GM12878 (cell line): ENCODE results near the gene PIP5KL1. TPM values are rescaled to one million over a fixed set of nuclear protein-coding genes. Genes with fewer than 3 reads are reported as not detected.

Source experiments
- ATAC-seq: fragments of 200-7000 bp; cut with Tn5 transposase; 3 replicates; pipeline ENCODE4 v1.9.1; 2020; ENCODE audit warnings: mild to moderate bottlenecking, moderate library complexity
- BruUV-seq: library from RNA; stranded (reverse); fragments of 400-500 nt; replicated peaks from 2 replicates; lab custom pipeline; 2021; lab: Mats Ljungman, UMichigan
- CTCF ChIA-PET: fragments of 300-600 bp; sonication (Branson Sonifier 250); formaldehyde crosslinking; extraction: SDS; loops from one replicate; lab custom pipeline; 2021; ENCODE audit warnings: inconsistent platforms; lab: Yijun Ruan, JAX
- POLR2A ChIA-PET: fragments of 350-600 bp; formaldehyde crosslinking; extraction: SDS; loops from one replicate; lab custom pipeline; 2021; ENCODE audit warnings: inconsistent platforms; lab: Charles Lee
- RAD21 ChIA-PET: fragments of 300-600 bp; sonication (Branson Sonifier 250); formaldehyde crosslinking; loops from one replicate; lab custom pipeline; 2023; ENCODE audit warnings: antibody characterized with exemption; ENCODE audit not compliant: unreplicated experiment; lab: Charles Lee
- SMC1A ChIA-PET: fragments of 300-600 bp; sonication (Branson Sonifier 250); formaldehyde crosslinking; loops from one replicate; lab custom pipeline; 2023; ENCODE audit not compliant: unreplicated experiment, uncharacterized antibody; lab: Charles Lee
- DNase-seq: peaks from one replicate; pipeline ENCODE4 v3.0.0-alpha.2; 2011; ENCODE audit warnings: low read depth, low spot score
- FAIRE-seq: peaks from 3 replicates; lab custom pipeline; 2011; peaks lifted over from hg19 to GRCh38; lab: Jason Lieb, UNC
- H2AFZ ChIP-seq: 2 replicates; pipeline ENCODE4 v1.6.0; 2011; ENCODE audit warnings: low read depth, low read length, control low read depth; ENCODE audit not compliant: control insufficient read depth
- H3K27ac ChIP-seq: 2 replicates; pipeline ENCODE4 v1.5.1; 2011; ENCODE audit warnings: control low read depth; ENCODE audit not compliant: control insufficient read depth, insufficient read depth
- H3K27me3 ChIP-seq, 2 experiments: replicated peaks in 1 of 2; 2 replicates each; pipeline versions ENCODE4 v1.6.0 to v1.6.1; 2011; ENCODE audit warnings: low read length in 1 of 2; ENCODE audit not compliant: control insufficient read depth in 2 of 2, insufficient read depth in 2 of 2
- H3K36me3 ChIP-seq, 2 experiments: 2 replicates each; pipeline ENCODE4 v1.5.1; 2011; ENCODE audit warnings: low read length in 1 of 2; ENCODE audit not compliant: control insufficient read depth in 2 of 2, insufficient read depth in 2 of 2
- H3K4me1 ChIP-seq: 2 replicates; pipeline ENCODE4 v1.6.1; 2011; ENCODE audit warnings: mild to moderate bottlenecking, low read length, moderate library complexity, mixed read lengths; ENCODE audit not compliant: control insufficient read depth, insufficient read depth
- H3K4me2 ChIP-seq: 2 replicates; pipeline ENCODE4 v1.6.0; 2011; ENCODE audit warnings: control low read depth; ENCODE audit not compliant: control insufficient read depth, insufficient read depth
- H3K4me3 ChIP-seq: fragments of 200-600 bp; sonication (generic); 2 replicates; pipeline ENCODE4 v1.5.1; 2016
- H3K79me2 ChIP-seq: 2 replicates; pipeline ENCODE4 v1.6.0; 2011; ENCODE audit warnings: low read length; ENCODE audit not compliant: control insufficient read depth, insufficient read depth
- H3K9ac ChIP-seq: 2 replicates; pipeline ENCODE4 v1.8.0; 2011; ENCODE audit warnings: low read length, control low read depth, mixed read lengths; ENCODE audit not compliant: control insufficient read depth, insufficient read depth
- H3K9me3 ChIP-seq: replicated peaks from 3 replicates; pipeline ENCODE4 v1.5.1; 2011; ENCODE audit warnings: mild to moderate bottlenecking, low read length; ENCODE audit not compliant: control insufficient read depth, insufficient read depth
- H4K20me1 ChIP-seq: 2 replicates; pipeline ENCODE4 v1.6.0; 2011; ENCODE audit not compliant: control insufficient read depth, insufficient read depth
- BACH1 ChIP-seq: fragments of 450-650 bp; IDR thresholded peaks from 2 replicates; pipeline ENCODE4 v1.6.1; 2017; ENCODE audit warnings: mild to moderate bottlenecking, borderline replicate concordance
- BHLHE40 ChIP-seq, 2 experiments: fragments of 450-650 bp in 1 of 2; IDR thresholded peaks; 2 replicates each; pipeline ENCODE4 v1.6.1; 2011 to 2017; ENCODE audit warnings: low read depth in 2 of 2, borderline replicate concordance in 1 of 2, improper control_type of control experiment in 1 of 2, low read length in 1 of 2, mild to moderate bottlenecking in 1 of 2
- CBX5 ChIP-seq: sonication (generic); IDR thresholded peaks from 2 replicates; pipeline ENCODE4 v1.6.1; 2016; ENCODE audit warnings: low read depth, moderate library complexity, mild to moderate bottlenecking, inconsistent platforms
- CHD4 ChIP-seq: fragments of 200-600 bp; sonication (generic); IDR thresholded peaks from 2 replicates; pipeline ENCODE4 v1.6.1; 2016; ENCODE audit warnings: mild to moderate bottlenecking
- EP300 ChIP-seq, 2 experiments: fragments of 150-350 bp in 1 of 2; IDR thresholded peaks; 2 replicates each; pipeline ENCODE4 v1.6.1; 2011 to 2012; ENCODE audit warnings: low read depth in 2 of 2, low read length in 2 of 2, borderline replicate concordance in 1 of 2, improper control_type of control experiment in 1 of 2, inconsistent platforms in 1 of 2; ENCODE audit not compliant: control insufficient read depth in 1 of 2
- FOXM1 ChIP-seq: IDR thresholded peaks from 2 replicates; pipeline ENCODE4 v1.6.1; 2012; ENCODE audit warnings: low read depth, mild to moderate bottlenecking, inconsistent platforms, low read length, moderate library complexity
- KAT2A ChIP-seq: conservative IDR thresholded peaks from 2 replicates; pipeline ENCODE4 v1.6.1; 2011; ENCODE audit warnings: low read depth, low read length; ENCODE audit not compliant: control insufficient read depth
- MEF2B ChIP-seq: fragments of 450-650 bp; IDR thresholded peaks from 2 replicates; pipeline ENCODE4 v1.6.1; 2018; ENCODE audit warnings: mild to moderate bottlenecking, moderate library complexity; ENCODE audit not compliant: partially characterized antibody, poor library complexity, severe bottlenecking
- NRF1 ChIP-seq: conservative IDR thresholded peaks from 2 replicates; pipeline ENCODE4 v1.6.1; 2011; ENCODE audit warnings: mild to moderate bottlenecking, low read depth, low read length, improper control_type of control experiment
- REST ChIP-seq: IDR thresholded peaks from 2 replicates; pipeline ENCODE4 v1.6.1; 2012; ENCODE audit warnings: mild to moderate bottlenecking, low read depth, low read length
- RFX5 ChIP-seq: IDR thresholded peaks from 2 replicates; pipeline ENCODE4 v1.6.1; 2011; ENCODE audit warnings: low read depth, low read length, improper control_type of control experiment
- SP1 ChIP-seq: IDR thresholded peaks from one replicate; pipeline ENCODE4 v1.6.1; 2011; ENCODE audit warnings: low read depth, low read length
- USF1 ChIP-seq: IDR thresholded peaks from 2 replicates; pipeline ENCODE4 v1.6.1; 2011; ENCODE audit warnings: borderline replicate concordance, low read depth, mild to moderate bottlenecking, moderate library complexity, mixed read lengths, low read length; ENCODE audit not compliant: insufficient read depth; ENCODE audit errors: extremely low read length
- WGBS: methylation state at CpG from one replicate; pipeline ENCODE4 v1.1.6; 2016; ENCODE audit warnings: low lambda C conversion rate; ENCODE audit not compliant: insufficient replicate concordance, insufficient coverage; ENCODE audit errors: missing lambda C conversion rate; 5-methylcytosine and 5-hydroxymethylcytosine counted together
- in situ Hi-C: fragments of 300-500 bp; cut with MboI; formaldehyde crosslinking; loops from 9 replicates; pipeline ENCODE4 v1.14.3; 2018; ENCODE audit warnings: mixed read lengths
- intact Hi-C: fragments of 100-400 bp; cut with micrococcal nuclease; formaldehyde crosslinking; loops from one replicate; pipeline ENCODE4 v1.14.2; 2022; ENCODE audit not compliant: unreplicated experiment
- polyA plus RNA-seq, 11 experiments: library from polyadenylated mRNA; depleted of rRNA in 4 of 11; unstranded in 6 of 11; stranded (reverse) in 5 of 11; fragments of >200 nt; fragmentation: Nextera tagmentation in 4 of 11; fragmentation: Illumina TruSeq in 1 of 11; extraction: Ambion mirVana in 4 of 11; extraction: Trizol in 1 of 11; gene quantifications; 1 replicate in 1 of 11; 2 replicates in 10 of 11; pipeline versions ENCODE4 v1.2.1 to v1.2.3, GENCODE V29; 2011 to 2016; ENCODE audit warnings: inconsistent platforms in 2 of 11, missing spikeins in 2 of 11, low read depth in 1 of 11
- total RNA-seq, 4 experiments: library from RNA; depleted of rRNA in 3 of 4; stranded (reverse); fragments of >200 nt in 3 of 4; fragmentation: Illumina TruSeq in 1 of 4; extraction: Trizol in 1 of 4; gene quantifications; 2 replicates each; pipeline versions ENCODE4 v1.2.1 to v1.2.3, GENCODE V29; 2013 to 2021

PIP5KL1 gene
- total and polyA plus RNA-seq, 10 of the 15 experiments (the other 5 are each of a cell fraction or from before 2014, with no cell fraction given), result 0.04 to 0.67 (median 0.43) TPM; not detected in 2

- no peak for TF ChIP-seq USF1
- no peak for TF ChIP-seq FOXM1
- TF ChIP-seq, all 136 proteins: peak for 0
Observed at GRCh38 chr9:127975376-127976315, 45.1 kb upstream of the PIP5KL1 start (continued).

GRCh38 chr9:127974769-127975261 is 44.2 kb upstream of the PIP5KL1 start:
- Histone ChIP-seq H3K9me3 (no peaks in the 10 kb centered on the region), H3K9ac (no peak overlapping the region), H3K36me3 (peaks cover 1 to 3% of the 10 kb centered on the region in 2 experiments; a peak in 2 of 4 replicates), H4K20me1 (peaks cover 11% of the 10 kb centered on the region), H3K27ac (no peak overlapping the region), H3K4me1 (peaks cover 55% of the 10 kb centered on the region), H2AFZ (no peak overlapping the region), H3K79me2 (peaks cover 68% of the 10 kb centered on the region), H3K27me3 (no peaks in the 10 kb centered on the region), H3K4me3 (no peak overlapping the region), H3K4me2 (no peak overlapping the region)
- in situ Hi-C loops, result no loop called here
- POLR2A ChIA-PET, result interaction anchor here (1.1 kb wide), 1 partner anchor 118 kb away, joined by 4 read pairs; no protein-coding TSS in a partner anchor
- no TSS peak for BruUV-seq
- CTCF ChIA-PET, result interaction anchor here (0.7 to 6.2 kb wide), 3 partner anchors 20 to 31 kb away, joined by 3 to 34 read pairs (median 5); no protein-coding TSS in a partner anchor
- RAD21 ChIA-PET, result interaction anchor here (0.6 kb wide), 1 partner anchor 59 kb away, joined by 4 read pairs; no protein-coding TSS in a partner anchor
- no peak for ATAC-seq
- over 99% methylated on average over 10 of the region's 10 CpGs for WGBS
- intact Hi-C loops, result no loop called here
- SMC1A ChIA-PET, result interaction anchor here (1.1 kb wide), 1 partner anchor 8 kb away, joined by 4 read pairs; no protein-coding TSS in a partner anchor
- no peak for FAIRE-seq
- DNase-seq, result no peak
- no peak for TF ChIP-seq USF1
- no peak for TF ChIP-seq CHD4
- no peak for TF ChIP-seq SP1
- TF ChIP-seq EP300 (IDR thresholded peaks at IDR 0.05; ENCODE audit: borderline replicate concordance in 1 of 2, control insufficient read depth in 1 of 2, low read depth in 2 of 2, low read length in 2 of 2), result no peak
- no peak for TF ChIP-seq NRF1
- TF ChIP-seq RFX5, result no peak
- TF ChIP-seq KAT2A, result no peak
- no peak for TF ChIP-seq FOXM1
- no peak for TF ChIP-seq REST
- TF ChIP-seq BACH1, result no peak
- TF ChIP-seq BHLHE40 (IDR thresholded peaks at IDR 0.05; ENCODE audit: borderline replicate concordance in 1 of 2, low read depth in 2 of 2, low read length in 1 of 2), result no peak
- no peak for TF ChIP-seq CBX5
- no peak for TF ChIP-seq MEF2B
